WERI-Rb-1 (cell line): ENCODE results near the gene TMEM121.
"Not testable (repeated sequence)": the region's sequence is repeated elsewhere in the genome, so short reads cannot be mapped to it uniquely, and the experiment has no call there.

Source experiments
- DNase-seq: peaks from one replicate; pipeline ENCODE4 v3.0.0-alpha.2; 2020
- H3K27ac ChIP-seq: fragments of 250-450 bp; sonication (Bioruptor Pico); 2 replicates; pipeline ENCODE4 v1.5.1; 2020; ENCODE audit warnings: mild to moderate bottlenecking, moderate library complexity
- H3K27me3 ChIP-seq: fragments of 250-450 bp; sonication (Bioruptor Pico); 2 replicates; pipeline ENCODE4 v1.5.1; 2021; ENCODE audit warnings: mild to moderate bottlenecking, low read depth, moderate library complexity; ENCODE audit not compliant: insufficient read depth, severe bottlenecking
- H3K36me3 ChIP-seq: fragments of 250-450 bp; sonication (Bioruptor Pico); 2 replicates; pipeline ENCODE4 v1.5.1; 2020; ENCODE audit warnings: mild to moderate bottlenecking, moderate library complexity
- H3K4me3 ChIP-seq: 2 replicates; pipeline ENCODE4 v1.5.1; 2011; ENCODE audit warnings: low read depth, mild to moderate bottlenecking, control low read depth, low read length
- H3K9me3 ChIP-seq: fragments of 250-450 bp; sonication (Bioruptor Pico); 2 replicates; pipeline ENCODE4 v1.5.1; 2021; ENCODE audit warnings: mild to moderate bottlenecking, moderate library complexity; ENCODE audit not compliant: severe bottlenecking
- TF ChIP-seq, protein P1 (sequence below): IDR thresholded peaks from 2 replicates; pipeline ENCODE4 v1.5.1; 2011; ENCODE audit warnings: low read depth, mild to moderate bottlenecking, control low read depth, inconsistent platforms, low read length

TMEM121 gene

DNA sequence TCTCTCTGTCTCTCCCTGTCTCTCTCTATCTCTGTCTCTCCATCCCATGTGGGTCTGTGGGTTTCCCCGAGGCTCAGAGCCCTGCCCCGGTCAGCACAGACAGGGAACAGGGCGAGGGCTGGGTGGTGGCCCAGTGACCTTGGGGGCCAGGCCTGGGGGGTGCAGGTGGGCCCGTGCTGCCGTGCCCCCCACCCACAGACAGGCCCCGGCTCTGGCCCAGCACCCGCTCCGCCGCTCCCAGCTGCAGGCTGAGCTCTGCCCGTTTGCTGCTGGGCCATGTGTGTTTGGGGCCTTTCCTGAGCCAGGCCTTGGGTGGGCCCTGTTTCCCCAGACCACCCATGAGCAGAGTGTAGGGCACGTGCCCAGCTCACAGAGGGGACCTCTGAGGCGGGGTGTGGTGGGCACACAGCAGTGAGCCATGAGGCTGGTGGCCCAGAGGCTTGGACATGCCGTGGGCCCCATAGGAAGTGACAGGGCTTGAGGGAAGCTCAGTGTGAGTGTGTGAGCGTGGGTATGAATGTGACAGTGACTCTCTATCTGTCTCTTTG is 51.0 kb downstream of the TMEM121 start:
- peaks cover 2% of the 10 kb centered on the region for H3K27me3 ChIP-seq
- no peak overlapping the region for H3K27ac ChIP-seq
- H3K36me3 ChIP-seq, result no peaks in the 10 kb centered on the region
- TF ChIP-seq, protein P1, sequence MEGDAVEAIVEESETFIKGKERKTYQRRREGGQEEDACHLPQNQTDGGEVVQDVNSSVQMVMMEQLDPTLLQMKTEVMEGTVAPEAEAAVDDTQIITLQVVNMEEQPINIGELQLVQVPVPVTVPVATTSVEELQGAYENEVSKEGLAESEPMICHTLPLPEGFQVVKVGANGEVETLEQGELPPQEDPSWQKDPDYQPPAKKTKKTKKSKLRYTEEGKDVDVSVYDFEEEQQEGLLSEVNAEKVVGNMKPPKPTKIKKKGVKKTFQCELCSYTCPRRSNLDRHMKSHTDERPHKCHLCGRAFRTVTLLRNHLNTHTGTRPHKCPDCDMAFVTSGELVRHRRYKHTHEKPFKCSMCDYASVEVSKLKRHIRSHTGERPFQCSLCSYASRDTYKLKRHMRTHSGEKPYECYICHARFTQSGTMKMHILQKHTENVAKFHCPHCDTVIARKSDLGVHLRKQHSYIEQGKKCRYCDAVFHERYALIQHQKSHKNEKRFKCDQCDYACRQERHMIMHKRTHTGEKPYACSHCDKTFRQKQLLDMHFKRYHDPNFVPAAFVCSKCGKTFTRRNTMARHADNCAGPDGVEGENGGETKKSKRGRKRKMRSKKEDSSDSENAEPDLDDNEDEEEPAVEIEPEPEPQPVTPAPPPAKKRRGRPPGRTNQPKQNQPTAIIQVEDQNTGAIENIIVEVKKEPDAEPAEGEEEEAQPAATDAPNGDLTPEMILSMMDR, result no peak
- no peak for DNase-seq
- H3K9me3 ChIP-seq, result no peaks in the 10 kb centered on the region
- H3K4me3 ChIP-seq, result no peak overlapping the region

DNA sequence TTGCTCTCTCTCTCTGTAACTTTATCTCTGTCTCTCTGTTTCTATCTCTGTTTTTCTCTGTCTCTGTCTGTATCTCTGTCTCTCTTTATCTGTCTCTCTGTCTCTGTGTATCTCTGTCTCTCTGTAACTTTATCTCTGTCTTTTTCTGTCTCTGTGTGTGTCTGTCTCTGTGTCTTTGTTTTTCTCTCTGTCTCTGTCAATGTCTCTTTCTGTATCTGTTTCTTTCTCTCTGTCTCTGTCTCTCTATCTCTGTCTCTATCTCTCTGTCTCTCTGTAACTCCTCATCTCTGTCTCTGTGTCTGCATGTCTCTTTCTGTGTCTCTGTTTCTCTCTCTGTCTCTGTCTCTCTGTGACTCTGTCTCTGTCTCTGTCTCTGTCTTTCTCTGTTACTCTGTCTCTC is 51.7 kb downstream of the TMEM121 start:
- Histone ChIP-seq H3K27ac (no peak overlapping the region), H3K36me3 (no peaks in the 10 kb centered on the region), H3K27me3 (peaks cover 2% of the 10 kb centered on the region), H3K4me3 (no peak overlapping the region), H3K9me3 (no peaks in the 10 kb centered on the region)
- TF ChIP-seq, protein P1, result no peak
- no peak for DNase-seq

DNA sequence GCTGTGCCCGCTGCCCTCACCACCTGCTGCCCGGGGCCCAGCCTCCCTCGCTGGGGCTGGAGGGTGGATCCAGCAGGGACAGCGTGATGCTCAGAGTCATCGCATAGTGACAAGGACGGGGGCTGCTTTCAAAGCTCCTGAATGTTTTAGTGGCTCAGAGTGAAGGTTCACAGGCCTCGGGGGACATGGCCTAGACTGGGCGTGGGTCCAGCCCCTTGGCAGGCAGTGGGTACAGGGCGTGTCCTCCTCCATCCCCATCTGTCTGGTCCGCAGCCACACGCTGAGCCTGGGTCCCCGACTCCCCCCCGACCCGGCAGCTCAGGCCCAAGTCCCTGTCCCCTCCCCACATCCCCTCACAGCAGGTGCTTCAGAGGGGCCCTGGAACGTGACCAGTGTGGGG is 52.8 kb downstream of the TMEM121 start:
- not testable (repeated sequence) for H3K27ac ChIP-seq, DNase-seq, H3K4me3 ChIP-seq, H3K9me3 ChIP-seq, H3K36me3 ChIP-seq, H3K27me3 ChIP-seq
